GM21737 (cell line): ENCODE measurements around the gene AANAT.

Experiments used
- ATAC-seq: cut with Tn5 transposase; IDR thresholded peaks from one replicate; pipeline ENCODE4 v1.9.1; 2021; ENCODE audit warnings: mild to moderate bottlenecking, moderate library complexity; ENCODE audit not compliant: unreplicated experiment

AANAT gene

DNA sequence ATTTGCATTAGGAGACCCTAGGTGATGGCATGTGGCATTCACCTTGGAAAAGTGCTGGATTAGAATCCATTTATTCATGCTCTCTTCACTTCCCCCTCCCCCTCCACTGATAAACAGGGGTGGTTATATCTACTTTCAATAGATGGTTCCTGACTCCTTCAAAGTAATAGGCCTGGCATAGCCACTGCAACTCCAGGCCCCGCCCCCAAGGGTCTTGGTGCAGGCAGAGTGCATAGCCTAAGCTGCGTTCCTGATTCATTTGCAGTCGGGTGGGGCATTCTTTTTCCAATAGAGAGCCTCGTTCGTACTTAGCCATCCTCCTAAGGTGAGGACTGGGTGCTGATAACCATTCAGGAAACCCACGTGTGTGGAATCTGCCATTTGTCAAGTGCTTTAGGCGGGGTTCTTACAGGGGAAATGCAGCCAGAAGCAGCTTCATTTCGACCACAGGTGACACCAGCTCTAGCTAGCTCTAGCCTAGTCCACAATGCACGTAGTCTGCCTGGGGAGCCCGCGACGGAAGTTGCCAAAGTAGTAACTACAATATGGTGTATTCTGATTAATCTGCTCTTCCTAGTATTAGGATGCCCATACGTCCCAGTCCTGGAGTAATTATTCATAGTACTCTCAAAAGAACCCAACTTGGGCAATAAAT lies 25.6 kb upstream of the AANAT start:
- no peak for ATAC-seq

GRCh38 chr17:76442341-76443338 lies 24.8 kb upstream of the AANAT start:
- ATAC-seq, result no peak

GRCh38 chr17:76444518-76445311 lies 22.7 kb upstream of the AANAT start:
- no peak for ATAC-seq

DNA sequence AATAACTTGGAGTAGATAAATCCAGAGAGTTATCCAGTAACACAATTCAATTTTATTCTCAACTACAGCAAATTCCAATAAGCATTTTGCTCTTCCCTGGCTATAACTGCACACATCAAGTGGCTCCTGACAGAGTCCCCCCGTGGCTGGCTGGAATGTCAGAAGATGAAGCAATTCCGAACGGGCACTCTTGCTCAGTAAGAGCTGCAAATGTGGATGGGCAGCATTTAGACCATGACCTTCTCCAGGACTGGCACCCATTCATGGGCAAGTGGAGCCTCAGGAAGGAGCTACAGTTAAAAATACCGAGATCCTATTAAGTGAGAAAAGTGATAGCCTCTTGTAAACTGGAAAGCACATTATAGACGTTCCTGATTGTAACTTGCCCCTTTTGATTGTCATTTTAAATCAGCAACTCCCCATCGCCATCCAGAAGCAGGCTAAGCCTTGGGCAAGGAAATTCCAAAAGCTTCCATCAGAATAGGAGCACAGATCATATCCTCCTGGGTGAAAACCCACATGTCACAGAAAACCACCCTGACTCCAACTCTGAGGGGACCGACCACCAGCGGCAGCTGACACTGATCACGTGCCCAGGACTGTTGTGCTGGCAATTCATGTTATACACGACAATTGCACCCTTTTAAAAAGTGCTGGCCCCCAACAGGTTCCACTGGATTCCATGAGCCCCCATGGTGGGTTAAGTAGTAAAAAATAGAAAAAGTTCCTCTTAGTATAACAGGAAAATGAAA lies 21.5 kb upstream of the AANAT start:
- no peak for ATAC-seq

DNA sequence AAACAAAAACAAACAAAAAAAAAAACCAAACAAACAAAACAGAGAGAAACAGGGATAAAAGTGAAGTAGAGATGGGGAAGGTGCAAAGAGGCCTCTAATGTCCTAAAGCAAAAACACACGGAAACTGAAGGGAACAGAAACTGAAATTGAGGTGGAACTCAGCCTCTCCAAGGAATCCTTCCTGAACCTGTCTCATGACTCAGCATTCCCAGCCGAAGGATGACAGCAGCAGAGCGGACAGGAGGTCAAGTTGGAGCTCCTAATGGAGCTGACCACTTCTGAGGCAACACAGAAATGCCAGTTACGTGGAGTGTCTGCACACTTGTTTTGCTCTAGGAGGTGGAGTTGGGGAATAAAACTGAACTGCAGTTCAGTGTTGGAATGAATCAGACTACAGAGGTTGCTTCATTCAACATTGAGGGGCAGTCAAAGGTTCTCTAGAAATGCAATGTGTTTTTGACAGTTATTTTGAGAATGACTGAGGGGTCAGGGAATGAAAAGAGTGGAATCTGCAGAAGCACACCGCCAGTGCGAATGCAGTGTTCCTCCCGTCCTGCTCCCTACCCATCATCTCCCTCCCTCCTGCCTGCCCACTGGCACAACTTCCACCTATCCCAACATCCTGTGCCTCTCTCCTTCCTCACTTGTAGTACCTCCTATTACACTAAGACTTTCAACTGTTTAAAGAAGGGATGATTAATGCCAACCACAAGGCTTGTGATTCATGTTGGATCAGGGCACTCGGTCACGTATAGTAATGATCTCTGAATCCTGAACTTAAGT lies 20.8 kb upstream of the AANAT start:
- no peak for ATAC-seq

DNA sequence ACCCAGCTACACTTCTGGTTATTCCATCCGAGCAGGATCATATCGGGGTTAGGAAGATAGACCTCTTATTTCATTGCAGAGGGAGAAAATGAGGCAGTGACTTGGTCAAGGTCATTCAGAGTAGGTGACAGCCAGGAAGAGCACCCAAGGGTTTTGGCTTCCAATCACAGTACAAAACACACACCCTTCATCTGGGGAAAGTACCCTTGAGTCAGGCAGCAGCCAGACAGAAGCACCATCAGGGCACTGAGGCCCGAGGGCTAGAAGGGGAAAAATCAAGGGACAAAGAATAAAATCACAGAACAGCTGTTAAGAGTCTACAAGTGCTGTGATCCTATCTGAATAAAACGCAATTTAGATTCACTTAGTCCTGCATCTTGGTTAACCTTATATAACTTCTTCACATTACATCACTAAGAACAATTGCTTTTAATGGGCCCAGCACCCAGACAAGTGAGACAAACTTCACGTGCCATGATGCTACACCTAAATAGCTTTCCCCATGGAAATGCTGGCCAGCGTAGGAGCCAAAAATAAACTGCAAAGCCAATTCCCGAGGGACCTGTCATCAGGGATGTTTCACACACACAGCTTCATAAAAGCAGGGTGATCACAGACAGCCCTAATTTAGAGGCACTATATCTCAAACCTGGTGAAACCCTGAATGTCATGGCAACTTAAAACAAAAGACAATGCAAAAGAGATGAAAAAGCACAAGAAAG lies 19.3 kb upstream of the AANAT start:
- ATAC-seq, result no peak

- no peak for ATAC-seq
These were observed 18.3 kb upstream of the AANAT start for GRCh38 chr17:76449126-76449525.

DNA sequence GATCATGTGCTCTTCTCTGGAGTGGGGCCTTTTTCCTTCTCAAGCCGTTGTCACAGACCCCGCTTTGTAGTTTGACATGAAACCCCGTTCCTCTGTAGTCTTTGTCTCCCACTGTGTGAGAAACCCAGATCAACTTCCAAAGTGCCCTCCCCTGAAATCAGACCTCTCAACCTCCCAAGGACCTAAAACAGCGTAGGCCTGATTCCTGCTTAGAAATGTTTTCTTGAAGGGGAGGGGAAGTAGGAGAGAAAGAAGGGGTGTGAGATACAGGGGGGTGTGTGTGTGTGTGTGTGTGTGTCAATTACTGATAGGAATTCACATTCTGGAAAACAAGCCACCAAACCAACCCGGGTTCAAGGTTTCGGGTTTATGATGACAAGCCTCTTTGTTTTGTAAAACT lies 15.9 kb upstream of the AANAT start:
- ATAC-seq, result no peak

GRCh38 chr17:76452127-76452659 lies 15.2 kb upstream of the AANAT start:
- peak; percentile 9 for ATAC-seq

DNA sequence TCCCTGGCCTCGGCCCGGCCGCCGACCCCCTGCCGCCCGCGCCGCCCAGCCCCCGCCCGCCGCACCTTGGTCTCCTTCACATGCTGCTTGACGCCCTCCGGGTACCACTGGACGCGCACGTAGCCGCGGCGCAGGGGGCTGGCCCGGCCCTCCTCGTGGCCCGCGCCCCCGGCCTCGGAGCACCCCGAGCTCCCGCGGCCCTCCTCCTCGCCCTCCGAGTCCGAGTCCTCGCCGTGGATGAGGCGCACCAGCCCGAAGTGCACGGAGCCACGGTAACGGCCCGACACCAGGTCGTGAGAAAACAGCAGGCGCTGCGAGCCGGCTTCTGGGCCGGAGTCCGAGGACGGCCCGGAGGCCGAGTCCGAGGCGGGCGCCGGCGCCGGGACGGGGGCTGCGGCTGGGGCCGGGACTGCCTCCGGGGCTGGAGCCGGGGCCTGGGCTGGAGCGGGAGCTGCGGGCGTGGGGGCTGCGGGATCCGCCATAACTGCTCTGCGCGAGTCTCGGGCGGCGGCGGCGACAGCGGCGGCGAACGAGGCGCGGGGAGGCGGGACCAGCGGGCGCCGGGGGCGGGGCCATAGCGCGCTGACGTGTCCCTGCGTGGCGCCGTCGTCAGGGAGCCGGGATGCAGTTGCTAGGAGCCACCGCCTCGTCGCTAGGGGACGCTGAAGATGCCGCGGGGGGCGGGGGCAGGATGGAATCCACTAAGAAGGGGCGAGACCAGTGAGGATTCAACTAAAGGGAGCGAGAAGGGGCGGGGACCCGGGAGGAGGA lies 14.6 kb upstream of the AANAT start, which contains the start of gene UBE2O:
Gene UBE2O, minus strand, starts transcription at position 493 of the 771 bp plus-strand sequence. Its CDS starts 11 bp downstream, at position 482.
- ATAC-seq, result peak; percentile 80

DNA sequence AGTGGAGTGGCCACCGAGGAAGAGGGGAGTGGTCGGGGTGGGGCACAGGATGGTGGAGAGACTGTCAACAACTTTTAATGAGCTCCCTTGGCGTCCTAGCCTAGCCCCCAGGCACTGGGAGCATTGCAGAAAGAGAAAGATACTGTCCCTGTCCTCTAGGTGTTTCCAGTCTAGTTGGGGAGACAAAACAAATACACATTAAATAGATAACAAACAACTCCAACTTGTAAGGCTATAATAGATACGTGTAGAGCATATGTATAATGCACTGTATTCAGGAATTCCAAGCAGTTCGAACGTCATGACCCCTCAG lies 14.0 kb upstream of the AANAT start:
- ATAC-seq, result no peak

DNA sequence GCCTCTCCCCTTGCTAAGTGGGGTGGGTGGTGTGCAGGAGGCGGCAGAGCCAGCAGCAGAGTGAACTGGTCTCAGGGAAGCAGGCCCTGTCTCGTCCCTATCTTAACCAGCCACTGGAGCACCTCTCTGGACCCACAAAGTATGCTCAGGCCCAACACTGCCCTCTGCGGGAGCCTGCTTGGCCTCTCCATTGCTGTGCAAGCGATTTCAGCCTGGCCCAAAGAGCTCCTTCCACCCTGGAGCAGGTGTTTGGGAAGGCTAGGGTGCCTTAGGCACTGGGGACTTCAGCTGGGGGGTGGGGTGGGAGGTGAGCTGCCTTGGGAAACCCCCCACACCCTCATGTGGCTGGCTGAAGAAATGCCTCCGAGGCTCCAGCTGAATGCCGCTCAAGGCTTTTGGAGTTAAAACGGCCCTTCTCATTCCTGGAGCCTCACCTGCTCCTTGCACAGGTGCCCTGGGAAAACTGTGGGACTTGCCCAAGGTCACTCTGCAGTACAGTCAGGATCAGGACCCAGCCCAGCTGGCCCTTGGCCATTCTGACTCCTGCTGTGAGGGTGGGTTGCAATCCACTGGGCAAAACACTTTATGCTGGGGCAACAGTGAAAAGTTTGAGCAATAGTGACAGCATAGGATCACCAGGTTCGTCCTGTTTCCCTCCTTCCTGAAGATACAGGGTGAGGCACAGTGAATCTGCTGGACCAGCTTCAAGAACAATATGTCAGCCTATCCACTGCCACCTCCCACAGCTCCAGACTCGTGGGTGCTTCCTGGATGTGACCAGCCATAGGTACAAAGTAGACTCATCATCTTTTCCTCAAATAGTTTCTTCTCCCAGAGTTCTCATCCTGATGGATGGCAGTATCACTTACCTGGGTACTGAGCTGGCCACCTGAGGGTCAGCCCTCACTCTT lies 8.6 kb upstream of the AANAT start:
- ATAC-seq, result no peak

- no peak for ATAC-seq
These were observed 7.7 kb upstream of the AANAT start for GRCh38 chr17:76459674-76460073.

DNA sequence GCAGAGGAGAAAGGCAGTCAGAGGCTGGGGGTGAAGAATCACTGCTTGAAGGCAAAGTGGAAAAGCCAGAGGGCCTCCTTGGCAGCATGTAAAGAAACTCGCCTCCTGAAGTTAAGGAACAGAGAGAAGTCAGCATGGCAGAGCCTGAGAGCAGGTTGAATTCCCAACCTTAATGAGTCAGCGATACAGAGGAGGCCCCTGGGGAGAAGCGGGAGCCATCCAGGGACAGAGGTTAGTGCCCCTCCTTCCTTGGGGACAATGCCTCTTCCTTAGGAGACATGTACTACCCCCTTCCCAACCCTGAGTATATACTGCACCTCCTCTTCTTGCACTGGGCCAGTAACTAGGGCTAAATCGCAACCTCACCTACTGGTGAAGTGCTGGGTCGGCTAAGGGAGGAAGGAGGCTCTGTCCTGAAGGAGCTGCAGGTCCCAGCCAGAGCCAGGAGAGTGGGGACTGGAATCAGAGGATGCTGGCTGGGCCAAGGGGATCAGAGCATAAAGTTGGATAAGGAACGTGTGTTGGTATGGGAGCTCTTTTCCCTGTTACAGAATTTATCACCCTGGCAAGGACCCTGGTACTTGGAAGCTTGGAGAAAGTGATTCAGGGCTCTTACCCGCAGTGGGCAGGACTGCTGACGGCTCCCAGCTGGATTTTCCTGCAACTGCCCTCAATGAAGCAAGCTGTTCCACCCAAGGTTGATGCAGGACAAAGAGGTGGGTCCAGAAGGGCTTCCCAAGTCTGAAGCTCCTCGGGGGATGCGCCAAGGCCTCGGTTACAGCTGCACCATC lies 5.4 kb upstream of the AANAT start:
- no peak for ATAC-seq

- no peak for ATAC-seq
These were observed 4.7 kb upstream of the AANAT start for GRCh38 chr17:76462556-76463290.

GRCh38 chr17:76466775-76467130 lies 650 bp upstream of the AANAT start:
- ATAC-seq, result no peak
